Suprapubic skin (tissue), 4 donors: ENCODE measurements around the gene GIMAP1. TPM values are rescaled to one million over a fixed set of nuclear protein-coding genes. Genes with fewer than 3 reads are reported as not detected.
"Not testable (repeated sequence)": the region's sequence is repeated elsewhere in the genome, so short reads cannot be mapped to it uniquely, and the experiment has no call there.

Experiments used
- DNase-seq, 2 donors: peaks; one replicate each; pipeline ENCODE4 v3.0.0-alpha.2; 2019; ENCODE audit warnings: low spot score in 2 of 2
- H3K27ac ChIP-seq: fragments of 200-600 bp; sonication (generic); one replicate; pipeline ENCODE4 v1.5.1; 2019
- H3K27me3 ChIP-seq: fragments of 200-600 bp; sonication (generic); one replicate; pipeline ENCODE4 v1.5.1; 2019
- H3K36me3 ChIP-seq: fragments of 200-600 bp; sonication (generic); one replicate; pipeline ENCODE4 v1.5.1; 2019
- H3K4me1 ChIP-seq: fragments of 200-600 bp; sonication (generic); one replicate; pipeline ENCODE4 v1.5.1; 2019
- H3K4me3 ChIP-seq: fragments of 200-600 bp; sonication (generic); one replicate; pipeline ENCODE4 v1.5.1; 2019; ENCODE audit warnings: mild to moderate bottlenecking
- H3K9me3 ChIP-seq: fragments of 200-600 bp; sonication (generic); one replicate; pipeline ENCODE4 v1.5.1; 2019
- EP300 ChIP-seq: sonication (generic); formaldehyde crosslinking; IDR thresholded peaks from one replicate; pipeline ENCODE4 v1.6.1; 2017; ENCODE audit warnings: antibody characterized with exemption
- POLR2A ChIP-seq, 2 donors: fragments of 450-650 bp; IDR thresholded peaks; one replicate each; pipeline ENCODE4 v1.6.1; 2017; ENCODE audit warnings: antibody characterized with exemption in 2 of 2, mild to moderate bottlenecking in 2 of 2, moderate library complexity in 2 of 2
- POLR2AphosphoS5 ChIP-seq, 3 donors: sonication (generic); formaldehyde crosslinking; IDR thresholded peaks; one replicate each; pipeline ENCODE4 v1.6.1; 2017; ENCODE audit warnings: antibody characterized with exemption in 3 of 3
- WGBS: methylation state at CpG from one replicate; pipeline ENCODE4 v1.1.5; 2018; 5-methylcytosine and 5-hydroxymethylcytosine counted together
- total RNA-seq, 4 donors: library from RNA; depleted of rRNA; stranded (reverse); fragments of >200 nt; gene quantifications; one replicate each; pipeline ENCODE4 v1.1.0, GENCODE V29; 2016
- TF ChIP-seq, protein P1 (sequence below), 2 donors: fragments of 200-600 bp in 1 of 2; fragments of 450-650 bp in 1 of 2; sonication (generic) in 1 of 2; IDR thresholded peaks; one replicate each; pipeline ENCODE4 v1.5.1; 2016 to 2019; ENCODE audit warnings: antibody characterized with exemption in 2 of 2, mild to moderate bottlenecking in 1 of 2, moderate library complexity in 1 of 2

The GIMAP1 gene
- 1 to 10 TPM in 3 of 4 donors, under 1 TPM in 1; 0.38 to 3.9 (median 2.2) TPM for total RNA-seq

DNA sequence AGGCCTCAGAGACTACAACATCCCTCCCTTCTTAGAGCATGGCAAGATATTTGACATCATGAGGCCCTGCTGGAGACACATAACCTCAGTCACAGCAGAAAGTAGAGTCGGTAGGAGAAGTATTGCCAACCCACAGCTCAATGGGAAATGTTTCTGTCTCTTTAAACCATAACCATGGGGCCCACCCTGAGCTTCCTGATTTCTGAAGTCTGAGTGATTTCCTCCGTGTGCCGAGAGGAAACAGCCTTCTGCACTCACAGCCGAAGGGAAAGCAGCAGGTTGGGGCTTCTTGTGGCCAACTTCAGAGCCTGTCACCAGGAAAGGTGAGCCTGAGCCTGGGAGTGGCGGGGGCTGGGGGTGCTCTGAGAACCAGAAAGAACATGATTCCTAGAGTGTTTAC, at the start of gene GIMAP1:
TSS of gene GIMAP1 (plus strand) at position 246 of the 400 bp plus-strand sequence. CDS start 2,435 bp downstream, outside the sequence.
- 41% methylated on average over 5 of the region's 5 CpGs for WGBS
- DNase-seq: no peak
- TF ChIP-seq POLR2A (IDR thresholded peaks at IDR 0.05) (no peak), EP300 (no peak)
- H3K36me3 ChIP-seq: peaks cover 10% of the 10 kb centered on the region
- no peaks in the 10 kb centered on the region for H3K4me1 ChIP-seq
- H3K4me3 ChIP-seq: peak within 1 kb of the TSS; percentile 46
- peaks cover 14% of the 10 kb centered on the region for H3K9me3 ChIP-seq
- peak within 1 kb of the TSS; percentile 59 for H3K27ac ChIP-seq
- no peaks in the 10 kb centered on the region for H3K27me3 ChIP-seq

DNA sequence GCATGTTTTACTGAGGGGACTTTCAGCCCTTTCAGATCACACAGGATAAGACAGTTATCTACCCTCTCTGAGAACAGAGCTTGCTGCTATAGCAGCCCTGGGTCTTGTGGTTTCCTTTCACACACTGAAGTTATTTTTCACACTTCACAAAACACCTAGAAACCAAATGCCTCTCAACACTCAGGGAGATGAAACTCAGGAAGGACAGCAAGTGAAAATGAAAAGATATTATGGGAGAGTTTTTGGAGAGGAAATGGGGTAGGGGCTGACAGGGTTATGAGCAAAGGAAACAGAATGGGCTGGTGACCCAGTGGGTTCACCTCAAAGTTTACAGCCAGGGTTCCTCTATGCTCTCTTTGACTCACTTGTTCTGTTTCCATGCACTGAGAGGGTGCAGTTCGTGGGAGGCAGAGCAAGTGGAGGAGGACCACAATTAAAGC, 47.9 kb upstream of the GIMAP1 start:
- no peak for TF ChIP-seq EP300
- no peak for TF ChIP-seq POLR2AphosphoS5 (IDR thresholded peaks at IDR 0.05)
- TF ChIP-seq, protein P1, sequence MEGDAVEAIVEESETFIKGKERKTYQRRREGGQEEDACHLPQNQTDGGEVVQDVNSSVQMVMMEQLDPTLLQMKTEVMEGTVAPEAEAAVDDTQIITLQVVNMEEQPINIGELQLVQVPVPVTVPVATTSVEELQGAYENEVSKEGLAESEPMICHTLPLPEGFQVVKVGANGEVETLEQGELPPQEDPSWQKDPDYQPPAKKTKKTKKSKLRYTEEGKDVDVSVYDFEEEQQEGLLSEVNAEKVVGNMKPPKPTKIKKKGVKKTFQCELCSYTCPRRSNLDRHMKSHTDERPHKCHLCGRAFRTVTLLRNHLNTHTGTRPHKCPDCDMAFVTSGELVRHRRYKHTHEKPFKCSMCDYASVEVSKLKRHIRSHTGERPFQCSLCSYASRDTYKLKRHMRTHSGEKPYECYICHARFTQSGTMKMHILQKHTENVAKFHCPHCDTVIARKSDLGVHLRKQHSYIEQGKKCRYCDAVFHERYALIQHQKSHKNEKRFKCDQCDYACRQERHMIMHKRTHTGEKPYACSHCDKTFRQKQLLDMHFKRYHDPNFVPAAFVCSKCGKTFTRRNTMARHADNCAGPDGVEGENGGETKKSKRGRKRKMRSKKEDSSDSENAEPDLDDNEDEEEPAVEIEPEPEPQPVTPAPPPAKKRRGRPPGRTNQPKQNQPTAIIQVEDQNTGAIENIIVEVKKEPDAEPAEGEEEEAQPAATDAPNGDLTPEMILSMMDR (IDR thresholded peaks at IDR 0.05): no peak
- no peak for TF ChIP-seq POLR2A (IDR thresholded peaks at IDR 0.05)
- DNase-seq: no peak
- no peak overlapping the region for H3K27ac ChIP-seq

DNA sequence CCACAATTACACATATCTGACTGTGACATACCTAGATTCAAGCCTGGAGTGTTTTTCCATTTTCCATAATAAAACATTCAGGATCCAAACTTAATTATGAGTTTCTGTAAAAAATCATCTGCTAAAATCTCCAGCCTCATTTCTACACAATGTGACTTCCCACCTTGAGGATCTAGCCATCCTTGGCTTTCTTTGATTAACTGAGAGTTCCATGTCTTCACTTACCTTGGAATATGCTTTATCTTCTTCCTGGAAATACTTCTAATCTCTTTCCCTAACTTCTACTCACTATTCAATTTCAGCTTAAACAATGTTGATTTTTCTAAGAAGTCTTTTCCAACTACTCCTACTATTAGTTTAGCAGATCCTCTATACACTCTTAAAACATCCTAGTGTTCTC, 47.4 kb upstream of the GIMAP1 start:
- Histone ChIP-seq H3K27me3 (no peaks in the 10 kb centered on the region), H3K4me1 (no peaks in the 10 kb centered on the region), H3K9me3 (no peaks in the 10 kb centered on the region), H3K4me3 (no peak overlapping the region), H3K36me3 (no peaks in the 10 kb centered on the region), H3K27ac (no peak overlapping the region)
- TF ChIP-seq, protein P1 (IDR thresholded peaks at IDR 0.05): no peak
- TF ChIP-seq POLR2AphosphoS5 (IDR thresholded peaks at IDR 0.05) (no peak), EP300 (no peak), POLR2A (IDR thresholded peaks at IDR 0.05) (no peak)
- DNase-seq: no peak

More for the DNA sequence above, 47.9 kb upstream of the GIMAP1 start:
- Histone ChIP-seq H3K27me3 (no peaks in the 10 kb centered on the region), H3K9me3 (no peaks in the 10 kb centered on the region), H3K36me3 (no peaks in the 10 kb centered on the region), H3K4me1 (no peaks in the 10 kb centered on the region), H3K4me3 (no peak overlapping the region)
- WGBS: 69% methylated on average over 1 of the region's 1 CpG

DNA sequence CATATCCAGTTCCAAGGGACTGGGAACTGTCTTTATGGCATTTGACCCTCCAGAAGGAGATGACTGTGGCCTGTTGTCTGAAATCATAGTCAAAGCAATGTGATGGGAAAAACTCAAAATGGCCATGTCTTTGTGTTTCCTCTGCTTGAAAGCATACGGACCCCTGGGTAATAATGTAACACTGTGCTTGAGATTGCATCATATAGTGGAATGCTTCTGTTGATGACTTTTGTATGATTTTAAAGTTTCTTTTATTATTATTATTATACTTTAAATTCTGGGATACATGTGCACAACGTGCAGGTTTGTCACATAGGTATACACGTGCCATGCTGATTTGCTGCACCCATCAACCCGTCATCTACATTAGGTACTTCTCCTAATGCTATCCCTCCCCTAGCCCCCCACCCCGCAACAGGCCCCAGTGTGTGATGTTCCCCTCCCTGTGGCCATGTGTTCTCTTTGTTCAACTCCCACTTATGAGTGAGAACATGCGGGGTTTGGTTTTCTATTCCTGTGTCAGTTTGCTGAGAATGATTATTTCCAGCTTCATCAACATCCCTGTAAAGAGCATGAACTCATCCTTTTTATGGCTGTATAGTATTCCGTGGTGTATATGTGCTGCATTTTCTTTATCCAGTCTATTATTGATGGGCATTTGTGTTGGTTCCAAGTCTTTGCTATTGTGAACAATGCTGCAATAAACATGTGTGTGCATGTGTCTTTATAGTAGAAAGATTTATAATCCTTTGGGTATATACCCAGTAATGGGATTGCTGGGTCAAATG, 44.4 kb upstream of the GIMAP1 start:
- DNase-seq, H3K27me3 ChIP-seq, H3K27ac ChIP-seq, H3K36me3 ChIP-seq, H3K9me3 ChIP-seq, H3K4me3 ChIP-seq, H3K4me1 ChIP-seq: not testable (repeated sequence)
- 90% methylated on average over 7 of the region's 7 CpGs for WGBS

DNA sequence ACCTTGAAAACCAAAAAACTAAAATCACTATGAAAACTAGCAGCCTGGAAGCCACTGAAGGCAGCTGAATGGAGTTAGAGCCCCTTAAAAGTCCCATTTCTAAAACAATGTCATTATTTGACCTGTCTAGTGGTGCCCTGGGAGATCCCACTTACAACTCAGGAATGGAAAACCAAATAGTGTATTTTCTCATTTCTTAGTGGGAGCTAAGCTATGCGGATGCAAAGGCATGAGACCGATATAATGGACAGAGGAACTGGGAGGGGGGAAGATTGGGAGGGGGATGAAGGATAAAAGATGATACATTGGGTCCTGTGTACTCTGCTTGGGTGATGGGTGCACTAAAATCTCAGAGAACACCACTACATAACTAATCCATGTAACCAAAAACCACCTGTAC, 40.7 kb upstream of the GIMAP1 start:
- WGBS: 61% methylated on average over 2 of the region's 2 CpGs

DNA sequence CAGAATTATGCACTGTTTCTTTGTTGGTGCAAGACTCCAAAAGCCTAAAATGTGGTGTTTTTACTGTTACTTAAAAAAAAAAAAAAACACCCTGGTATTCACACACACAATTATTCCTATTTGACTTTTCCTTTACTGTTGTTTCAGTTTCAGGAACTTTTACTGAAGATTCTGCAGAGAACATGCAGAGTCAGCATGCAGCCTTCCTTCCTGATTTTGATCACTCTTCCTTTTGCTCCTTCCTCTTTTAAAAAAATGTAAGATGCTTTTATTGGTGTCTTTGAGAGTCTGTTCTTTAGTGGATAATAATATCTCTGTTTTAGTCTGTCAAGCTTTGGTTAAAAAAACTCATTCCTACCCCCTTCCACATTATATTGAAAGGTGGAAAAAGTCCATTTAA, 40.1 kb upstream of the GIMAP1 start:
- H3K27ac ChIP-seq: peak overlapping the region; percentile 34
- not testable (repeated sequence) for H3K4me3 ChIP-seq, DNase-seq, H3K27me3 ChIP-seq, H3K4me1 ChIP-seq, H3K9me3 ChIP-seq, H3K36me3 ChIP-seq

More for the DNA sequence above, 40.7 kb upstream of the GIMAP1 start:
- no peak for TF ChIP-seq POLR2A (IDR thresholded peaks at IDR 0.05)
- TF ChIP-seq EP300: no peak
- no peak for TF ChIP-seq POLR2AphosphoS5 (IDR thresholded peaks at IDR 0.05)
- TF ChIP-seq, protein P1 (IDR thresholded peaks at IDR 0.05): no peak
- DNase-seq: no peak
- Histone ChIP-seq H3K27ac (peak overlapping the region; percentile 34), H3K4me1 (peaks cover 10% of the 10 kb centered on the region), H3K36me3 (no peaks in the 10 kb centered on the region), H3K9me3 (no peaks in the 10 kb centered on the region), H3K27me3 (no peaks in the 10 kb centered on the region), H3K4me3 (no peak overlapping the region)

DNA sequence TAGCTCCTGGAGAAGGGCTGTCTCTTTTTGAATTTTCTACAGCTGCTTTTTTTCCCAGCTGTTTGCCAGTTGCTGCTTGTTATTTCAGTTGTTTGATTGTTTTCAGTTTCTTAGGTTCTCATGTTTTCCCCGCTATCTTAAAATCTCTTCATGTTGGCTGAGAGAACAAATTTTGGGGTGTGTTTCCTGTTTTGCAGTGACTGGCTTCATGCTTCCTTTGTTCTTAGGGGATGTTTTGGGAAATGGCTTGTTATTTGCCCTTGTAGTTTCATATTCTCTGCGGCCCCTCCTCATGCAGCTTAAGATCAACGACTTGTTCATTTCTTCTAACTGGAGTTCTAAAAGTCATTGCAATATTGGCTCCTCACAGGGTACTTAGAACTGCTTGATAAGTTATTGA, 39.6 kb upstream of the GIMAP1 start:
- not testable (repeated sequence) for H3K27ac ChIP-seq, H3K9me3 ChIP-seq, DNase-seq, H3K27me3 ChIP-seq, H3K36me3 ChIP-seq, H3K4me3 ChIP-seq, H3K4me1 ChIP-seq
- WGBS: 21% methylated on average over 3 of the region's 3 CpGs

DNA sequence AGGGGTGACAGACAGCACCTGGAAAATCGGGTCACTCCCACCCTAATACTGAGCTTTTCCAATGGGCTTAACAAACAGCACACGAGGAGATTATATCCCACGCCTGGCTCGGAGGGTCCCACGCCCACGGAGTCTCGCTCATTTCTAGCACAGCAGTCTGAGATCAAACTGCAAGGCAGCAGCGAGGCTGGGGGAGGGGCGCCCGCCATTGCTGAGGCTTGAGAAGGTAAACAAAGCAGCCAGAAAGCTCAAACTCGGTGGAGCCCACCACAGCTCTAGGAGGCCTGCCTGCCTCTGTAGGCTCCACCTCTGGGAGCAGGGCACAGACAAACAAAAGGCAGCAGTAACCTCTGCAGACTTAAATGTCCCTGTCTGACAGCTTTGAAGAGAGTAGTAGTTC, 37.8 kb upstream of the GIMAP1 start:
- H3K4me3 ChIP-seq, DNase-seq, H3K4me1 ChIP-seq, H3K27me3 ChIP-seq, H3K27ac ChIP-seq, H3K9me3 ChIP-seq, H3K36me3 ChIP-seq: not testable (repeated sequence)
- WGBS: 98% methylated on average over 11 of the region's 11 CpGs

DNA sequence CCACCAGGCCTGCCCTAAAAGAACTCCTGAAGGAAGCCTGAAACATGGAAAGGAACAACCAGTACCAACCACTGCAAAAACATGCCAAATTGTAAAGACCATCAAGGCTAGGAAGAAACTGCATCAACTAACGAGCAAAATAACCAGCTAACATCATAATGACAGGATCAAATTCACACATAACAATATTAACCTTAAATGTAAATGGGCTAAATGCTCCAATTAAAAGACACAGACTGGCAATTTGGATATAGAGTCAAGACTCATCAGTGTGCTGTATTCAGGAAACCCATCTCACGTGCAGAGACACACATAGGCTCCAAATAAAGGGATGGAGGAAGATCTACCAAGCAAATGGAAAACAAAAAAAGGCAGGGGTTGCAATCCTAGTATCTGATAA, 36.0 kb upstream of the GIMAP1 start:
- H3K4me3 ChIP-seq, H3K9me3 ChIP-seq, H3K27me3 ChIP-seq, H3K27ac ChIP-seq, H3K36me3 ChIP-seq, DNase-seq: not testable (repeated sequence)
- 92% methylated on average over 2 of the region's 2 CpGs for WGBS
- H3K4me1 ChIP-seq: peaks cover 12% of the 10 kb centered on the region
